HG02970 (cell line): ENCODE results near the gene NMB.
"Not testable (repeated sequence)": the region's sequence is repeated elsewhere in the genome, so short reads cannot be mapped to it uniquely, and the experiment has no call there.

Experiments
- ATAC-seq: cut with Tn5 transposase; IDR thresholded peaks from one replicate; pipeline ENCODE4 v1.9.1; 2021; ENCODE audit warnings: mild to moderate bottlenecking, moderate library complexity, moderate number of reproducible peaks; ENCODE audit not compliant: unreplicated experiment, low FRiP score

NMB gene

DNA sequence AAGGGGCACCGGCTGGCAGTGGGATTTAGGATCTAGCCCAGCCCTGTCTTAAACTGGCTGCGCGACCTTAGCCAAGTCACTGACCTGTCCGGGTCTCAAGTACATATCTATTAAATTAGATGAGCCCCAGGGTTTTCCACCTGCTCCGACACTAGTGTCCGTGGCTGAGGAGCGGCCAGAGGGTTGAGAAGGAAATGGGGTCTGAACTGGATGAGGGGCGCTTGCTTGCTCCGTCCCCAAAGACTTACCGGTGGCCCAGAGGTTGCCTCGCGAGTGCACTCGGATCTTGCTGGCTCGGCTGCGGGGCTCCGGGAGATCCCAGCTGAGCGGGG, 285 bp downstream of the NMB start:
- ATAC-seq: no peak

GRCh38 chr15:84656972-84657371, 1.0 kb downstream of the NMB start:
- no peak for ATAC-seq

DNA sequence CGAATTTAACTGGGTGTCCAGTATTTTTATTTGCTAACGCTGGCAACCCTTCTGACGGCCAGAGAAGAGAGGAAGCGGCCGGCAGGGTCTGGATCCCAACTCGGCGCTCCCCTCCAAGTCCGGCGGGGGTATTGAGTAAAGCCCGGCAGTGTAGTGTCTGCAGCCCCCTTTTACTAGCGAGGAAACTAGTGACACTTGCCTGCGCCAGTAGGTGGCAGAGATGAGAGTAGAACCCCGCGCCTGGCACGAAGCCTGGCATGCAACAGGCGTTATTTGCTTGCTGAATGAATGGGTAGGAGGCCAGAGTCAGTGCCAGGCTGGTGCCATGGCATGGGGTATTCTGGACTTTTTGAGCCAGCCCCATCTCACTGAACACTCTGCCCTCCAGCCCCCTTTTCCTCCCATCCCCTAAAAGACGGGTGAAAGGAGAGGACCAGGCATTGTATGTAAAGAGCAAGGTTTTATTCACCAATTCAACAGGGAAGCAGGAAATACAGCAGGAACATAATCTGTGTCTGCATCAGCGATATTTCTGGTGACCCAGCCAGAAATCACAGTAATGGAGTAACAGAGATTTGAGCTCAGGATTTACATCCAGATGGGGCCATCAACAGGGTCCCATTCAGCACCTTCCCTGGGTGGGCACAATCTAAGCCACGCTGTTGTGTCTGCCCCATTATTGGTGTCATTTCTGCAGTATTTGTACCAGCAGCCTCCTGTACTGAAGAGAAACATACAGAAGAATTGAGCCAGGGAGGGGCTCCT, 3.1 kb downstream of the NMB start:
- no peak for ATAC-seq

DNA sequence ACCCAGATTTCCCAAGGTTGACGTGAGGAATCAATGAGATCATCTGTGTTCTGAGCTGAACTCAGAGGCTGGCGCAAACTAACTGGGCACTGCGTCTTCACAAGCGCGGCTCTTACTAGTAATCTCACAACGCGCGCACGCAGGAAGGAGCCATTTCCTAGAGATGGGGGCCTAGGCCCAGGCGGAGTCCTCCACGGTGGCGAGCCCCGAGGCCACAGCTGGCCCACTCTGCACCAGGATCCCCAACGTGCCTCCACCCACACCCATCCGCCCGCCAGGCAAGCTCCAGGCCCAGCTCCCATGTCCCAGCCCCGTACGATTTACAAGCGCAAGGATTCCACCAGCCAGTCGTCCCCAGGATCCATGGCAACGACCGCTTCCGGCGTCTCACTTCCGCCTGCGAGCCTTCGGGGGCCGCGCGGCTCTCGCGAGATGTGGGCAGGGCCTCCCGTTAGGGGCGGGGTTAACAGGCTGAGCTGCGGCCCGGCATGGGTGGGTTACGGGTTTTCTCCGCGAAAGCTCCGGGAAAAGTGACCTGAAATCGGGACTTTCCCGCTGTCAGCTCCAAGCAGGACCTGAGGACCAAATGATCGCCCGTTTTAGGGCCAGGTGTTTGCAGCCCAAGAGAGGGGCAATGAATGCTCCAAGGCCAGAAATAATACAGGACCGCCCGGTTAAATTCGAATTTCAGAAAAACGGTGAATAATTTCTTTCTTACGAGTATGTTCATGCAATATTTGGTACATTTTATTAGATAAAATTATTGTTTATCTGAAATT, 3.9 kb downstream of the NMB start, which contains the start of gene WDR73:
Gene WDR73, minus strand, starts transcription at position 374 of the 779 bp plus-strand sequence. Its CDS starts 9 bp downstream, at position 365.
- peak; percentile 87 for ATAC-seq

DNA sequence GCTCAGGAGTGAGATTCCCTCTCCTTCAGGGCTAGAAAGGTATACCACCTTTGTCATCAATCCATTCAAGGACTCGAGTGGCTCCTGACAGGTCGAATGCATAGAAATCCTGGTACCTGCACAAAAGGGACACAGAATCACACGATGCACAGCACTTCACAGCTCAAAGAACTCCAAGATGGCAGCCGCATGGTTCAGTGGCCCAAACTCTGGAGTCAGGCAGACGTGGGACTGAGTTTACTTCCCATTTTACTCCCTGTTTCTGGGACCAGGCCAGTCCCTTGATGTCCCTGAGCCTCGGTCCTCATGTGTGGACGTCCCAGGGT, 4.5 kb downstream of the NMB start:
- ATAC-seq: no peak

DNA sequence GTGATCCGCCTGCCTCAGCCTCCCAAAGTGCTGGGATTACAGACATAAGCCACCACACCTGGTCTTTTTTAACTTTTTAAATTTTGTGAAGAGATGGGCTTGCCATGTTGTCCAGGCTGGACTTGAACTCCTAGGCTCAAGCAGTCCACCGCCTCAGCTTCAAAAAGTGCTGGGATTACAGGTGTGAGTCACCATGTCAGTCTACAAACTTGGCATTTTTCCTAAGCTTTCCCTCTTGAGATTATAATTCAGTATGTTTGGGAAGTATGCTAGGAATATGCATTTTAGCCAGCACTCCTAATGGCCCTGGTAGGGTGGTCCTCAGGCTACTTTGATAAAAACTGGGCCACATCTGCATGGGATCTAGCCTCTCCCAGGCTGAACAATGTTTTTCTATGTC, 8.3 kb downstream of the NMB start:
- no peak for ATAC-seq

DNA sequence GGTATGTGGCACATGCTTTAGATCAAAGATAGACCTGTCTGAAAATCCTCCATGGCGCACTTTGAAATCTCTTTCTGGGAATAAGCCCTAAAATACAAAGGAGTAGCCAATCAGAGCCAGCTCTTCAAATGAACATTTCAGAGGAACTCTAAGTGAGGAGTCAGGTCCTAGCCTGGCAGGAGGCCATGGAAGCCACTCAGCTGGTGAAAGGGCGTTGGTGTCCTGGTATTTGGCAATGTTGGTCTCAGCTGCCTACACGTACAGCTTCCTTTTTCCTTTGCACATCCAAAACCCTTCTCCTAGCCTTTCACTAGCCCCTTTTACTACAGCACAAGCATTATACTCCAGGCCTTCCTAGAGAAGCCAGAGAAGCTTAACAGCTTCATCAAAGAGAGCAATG, 9.5 kb downstream of the NMB start:
- no peak for ATAC-seq

DNA sequence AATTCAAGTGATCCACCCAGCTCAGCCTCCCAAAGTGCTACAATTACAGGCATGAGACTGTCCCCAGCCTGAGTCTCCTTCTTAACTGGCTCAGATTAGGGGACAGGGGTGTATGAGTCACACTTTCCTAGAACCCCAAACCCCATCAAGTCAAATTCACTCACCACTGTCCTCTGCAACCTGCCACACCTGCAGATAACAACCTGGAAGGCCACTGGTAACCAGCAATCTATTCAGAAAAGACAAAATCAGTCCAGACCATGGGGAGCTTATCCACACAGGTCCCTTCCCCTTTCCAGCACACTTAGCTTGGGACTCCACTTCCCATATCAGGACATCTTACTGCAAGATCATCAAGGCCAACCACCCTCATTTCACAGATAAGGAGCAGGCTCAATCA, 10.3 kb downstream of the NMB start:
- no peak for ATAC-seq

DNA sequence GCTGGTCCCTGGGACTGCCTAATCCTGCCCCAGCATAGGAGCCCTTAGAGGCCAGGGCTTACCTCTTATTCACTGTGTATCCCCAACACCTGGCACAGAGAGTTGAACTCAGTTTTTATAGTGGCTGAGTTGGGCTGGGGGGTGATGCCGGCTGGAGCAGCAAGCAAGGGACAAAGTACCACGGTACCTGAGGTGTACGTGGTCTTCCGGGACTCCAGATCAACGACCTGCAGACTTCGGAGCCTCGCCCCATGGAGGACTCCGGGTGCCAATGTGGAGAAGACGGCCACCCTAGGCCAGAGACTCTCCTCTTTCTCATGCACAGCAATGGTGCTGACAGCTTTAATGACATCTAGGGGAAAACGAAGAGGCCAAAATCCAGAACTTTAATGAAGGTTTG, 12.0 kb downstream of the NMB start:
- ATAC-seq: no peak

DNA sequence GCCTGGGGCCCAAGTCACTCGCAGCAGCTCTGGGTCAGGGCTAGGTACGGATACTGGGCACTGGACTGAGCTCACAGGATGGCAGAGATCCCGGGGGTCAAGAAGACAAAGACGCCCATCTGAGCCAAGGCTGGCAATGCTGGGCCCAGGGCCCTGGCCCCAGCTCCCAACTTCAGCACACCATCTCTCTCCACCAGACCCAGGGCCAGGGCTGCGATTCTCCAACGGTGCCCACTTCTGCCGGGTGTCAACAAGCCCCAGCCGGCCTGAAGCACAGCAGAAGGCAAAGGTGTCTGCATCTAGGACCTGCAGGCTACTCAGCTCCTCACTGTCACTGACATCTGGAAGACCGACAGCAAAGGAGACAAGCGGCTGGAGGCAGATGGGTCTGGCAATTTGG, 12.5 kb downstream of the NMB start:
- ATAC-seq: no peak

- no peak for ATAC-seq
Observed at GRCh38 chr15:84643838-84644237, 14.2 kb downstream of the NMB start.

DNA sequence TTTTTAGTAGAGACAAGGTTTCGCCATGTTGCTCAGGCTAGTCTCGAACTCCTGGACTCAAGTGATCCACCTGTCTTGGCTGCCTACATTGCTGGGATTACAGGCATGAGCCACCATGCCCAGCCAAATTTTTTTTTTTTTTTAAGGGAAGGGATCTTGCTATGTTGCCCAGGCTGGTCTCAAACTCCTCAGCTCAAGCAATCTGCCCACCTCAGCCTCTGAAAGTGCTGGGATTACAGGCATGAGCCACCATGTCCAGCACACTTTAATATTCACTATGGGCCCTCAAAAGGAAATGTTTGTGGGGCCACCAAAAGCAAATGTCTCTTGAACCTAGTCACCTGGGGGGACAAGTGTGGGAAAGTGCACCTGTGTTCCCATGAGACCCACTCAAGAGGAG, 15.4 kb downstream of the NMB start:
- ATAC-seq: not testable (repeated sequence)

DNA sequence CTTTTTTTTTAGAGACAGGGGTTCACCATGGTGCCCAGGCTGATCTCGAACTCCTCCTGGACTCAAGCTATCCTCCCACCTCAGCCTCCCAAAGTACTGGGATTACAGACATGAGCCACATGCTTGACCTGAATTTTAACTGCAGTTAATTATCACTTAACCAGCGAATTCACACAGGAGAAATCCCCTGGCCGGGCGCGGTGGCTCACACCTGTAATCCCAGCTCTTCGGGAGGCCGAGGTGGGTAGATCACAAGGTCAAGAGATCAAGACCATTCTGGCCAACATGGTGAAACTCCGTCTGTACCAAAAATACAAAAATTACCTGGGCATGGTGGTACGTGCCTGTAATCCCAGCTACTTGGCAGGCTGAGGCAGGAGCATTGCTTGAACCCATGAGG, 16.1 kb downstream of the NMB start:
- ATAC-seq: not testable (repeated sequence)

GRCh38 chr15:84638103-84638502, 19.9 kb downstream of the NMB start:
- ATAC-seq: no peak

DNA sequence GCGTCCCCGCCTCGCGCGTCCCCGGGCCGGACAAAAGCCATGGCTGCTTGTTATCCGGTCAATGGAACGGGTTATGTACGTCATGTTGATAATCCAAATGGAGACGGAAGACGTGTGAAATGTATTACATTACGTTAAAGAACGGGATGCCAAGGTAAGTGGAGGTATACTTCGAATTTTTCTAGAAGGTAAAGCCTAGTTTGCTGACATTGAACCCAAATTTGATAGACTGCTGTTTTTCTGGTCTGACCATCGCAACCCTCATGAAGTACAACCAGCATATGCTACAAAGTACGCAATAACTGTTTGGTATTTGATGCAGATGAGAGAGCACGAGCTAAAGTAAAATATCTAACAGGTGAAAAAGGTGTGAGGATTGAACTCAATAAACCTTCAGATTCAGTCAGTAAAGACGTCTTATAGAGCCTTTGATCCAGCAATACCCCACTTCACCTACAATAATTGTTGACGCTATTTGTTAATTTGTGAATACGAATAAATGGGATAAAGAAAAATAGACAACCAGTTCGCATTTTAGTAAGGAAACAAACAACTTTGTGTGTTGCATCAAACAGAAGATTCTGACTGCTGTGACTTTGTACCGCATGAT, 23.7 kb downstream of the NMB start:
- ATAC-seq: no peak

DNA sequence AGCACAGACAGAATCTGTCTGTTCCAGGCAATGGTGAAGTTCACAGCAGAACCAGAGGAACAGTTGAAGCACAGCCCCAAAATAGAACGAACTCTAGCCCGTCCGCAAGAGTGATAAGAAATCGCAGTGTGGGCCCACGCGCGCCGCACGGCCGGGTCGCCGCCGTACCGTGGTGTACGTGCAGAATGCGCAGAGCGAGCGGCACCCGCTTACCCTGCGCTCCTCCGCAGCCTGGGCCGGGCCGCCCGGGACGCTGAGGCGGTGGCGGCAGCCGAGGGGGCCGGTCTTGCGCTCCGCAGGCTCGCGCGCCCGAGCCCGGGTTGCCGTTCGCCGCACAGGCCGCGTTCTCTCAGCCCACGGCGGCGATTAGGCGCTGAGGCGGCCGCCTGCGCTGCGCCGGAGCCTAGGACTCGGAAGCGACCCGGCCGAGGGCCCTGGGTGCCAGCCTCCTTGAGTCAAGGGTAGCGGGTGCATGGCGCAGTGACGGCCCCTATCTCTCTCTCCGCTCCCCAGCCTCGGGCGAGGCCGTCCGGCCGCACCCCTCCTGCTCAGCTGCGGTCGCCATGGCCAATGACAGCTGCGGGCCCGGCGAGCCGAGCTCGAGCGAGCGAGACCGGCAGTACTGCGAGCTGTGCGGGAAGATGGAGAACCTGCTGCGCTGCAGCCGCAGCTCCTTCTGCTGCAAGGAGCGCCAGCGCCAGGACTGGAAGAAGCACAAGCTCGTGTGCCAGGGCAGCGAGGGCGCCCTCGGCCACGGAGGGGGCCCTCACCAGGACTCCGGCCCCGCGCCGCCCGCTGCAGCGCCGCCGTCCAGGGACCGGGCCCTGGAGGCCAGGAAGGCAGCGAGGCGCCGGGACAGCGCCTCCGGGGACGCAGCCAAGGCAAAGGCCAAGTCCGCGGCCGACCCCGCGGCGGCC, 24.4 kb downstream of the NMB start:
- ATAC-seq: no peak

DNA sequence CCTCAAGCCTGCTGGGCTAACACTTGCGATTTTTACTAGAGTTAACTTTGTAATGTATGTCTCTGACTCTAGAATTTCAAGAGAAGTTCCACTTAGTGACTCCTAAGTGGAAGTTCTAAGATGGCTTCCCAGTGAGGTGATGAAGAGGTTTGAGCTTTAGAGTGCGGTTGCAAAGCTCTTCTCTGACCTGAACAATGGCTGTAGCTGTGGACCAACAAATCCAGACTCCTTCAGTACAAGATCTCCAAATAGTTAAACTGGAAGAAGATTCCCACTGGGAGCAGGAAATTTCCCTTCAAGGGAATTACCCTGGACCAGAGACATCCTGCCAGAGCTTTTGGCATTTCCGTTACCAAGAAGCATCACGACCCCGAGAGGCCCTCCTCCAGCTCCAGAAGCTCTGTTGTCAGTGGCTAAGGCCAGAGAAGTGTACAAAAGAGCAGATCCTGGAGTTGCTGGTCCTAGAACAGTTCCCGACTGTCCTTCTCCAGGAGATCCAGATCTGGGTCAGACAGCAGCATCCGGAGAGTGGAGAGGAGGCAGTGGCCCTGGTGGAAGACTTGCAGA, 26.2 kb downstream of the NMB start:
- ATAC-seq: no peak

GRCh38 chr15:84629033-84629432, 29.0 kb downstream of the NMB start:
- ATAC-seq: no peak

GRCh38 chr15:84625123-84625522, 32.9 kb downstream of the NMB start:
- no peak for ATAC-seq

- no peak for ATAC-seq
Observed at GRCh38 chr15:84624359-84624758, 33.6 kb downstream of the NMB start.
